Activated CD4-positive, CD25-positive, alpha-beta regulatory T cell treated with anti-CD3 and anti-CD28 coated beads, Interleukin-2, amount 50 U/mL, for 16 hours (primary cell): ENCODE results near the gene MARCHF7.
"Not testable (repeated sequence)": the region's sequence is repeated elsewhere in the genome, so short reads cannot be mapped to it uniquely, and the experiment has no call there.

Experiments
- DNase-seq: peaks from one replicate; pipeline ENCODE4 v3.0.0-alpha.2; 2020; ENCODE audit warnings: low read depth, low spot score

MARCHF7 gene

DNA sequence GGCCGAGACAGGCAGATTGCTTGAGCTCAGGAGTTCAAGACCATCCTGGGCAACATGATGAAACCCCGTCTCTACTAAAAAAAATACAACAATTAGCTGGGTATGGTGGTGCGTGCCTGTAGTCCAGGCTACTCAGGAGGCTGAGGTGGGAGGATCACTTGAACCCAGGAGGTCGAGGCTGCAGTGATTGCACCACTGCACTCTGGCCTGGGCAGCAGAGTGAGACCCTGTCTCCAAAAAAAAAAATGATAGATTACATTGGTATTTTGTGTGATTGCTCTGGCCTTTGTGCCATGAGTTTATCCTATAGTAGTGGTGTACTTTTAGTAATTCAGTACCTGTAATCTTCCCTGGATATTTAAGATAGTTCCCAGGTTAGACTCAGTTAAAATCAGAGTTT is 4.1 kb downstream of the MARCHF7 start:
- DNase-seq: not testable (repeated sequence)

GRCh38 chr2:159716857-159717256 is 4.6 kb downstream of the MARCHF7 start:
- no peak for DNase-seq

GRCh38 chr2:159720676-159721075 is 8.4 kb downstream of the MARCHF7 start:
- DNase-seq: no peak

DNA sequence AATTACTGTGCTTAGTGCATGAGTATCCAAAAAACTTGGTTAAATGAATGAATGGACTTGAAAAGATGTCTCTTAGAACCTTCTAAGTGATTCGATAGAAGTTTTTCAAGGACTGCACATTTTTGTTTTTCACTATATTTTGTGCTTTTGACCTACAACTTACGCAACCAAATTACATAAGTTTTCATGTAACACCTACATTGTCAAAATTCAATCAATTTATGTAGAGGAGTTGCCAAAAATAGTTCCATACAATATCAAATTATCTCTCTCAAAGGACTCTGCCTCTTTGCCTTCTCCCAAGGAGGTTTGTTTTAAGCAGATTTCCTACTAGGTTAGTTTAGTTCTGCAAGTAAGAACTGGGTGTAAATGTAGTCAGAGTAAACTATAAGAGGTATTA is 10.3 kb downstream of the MARCHF7 start:
- DNase-seq: no peak

GRCh38 chr2:159724795-159725572 is 12.7 kb downstream of the MARCHF7 start:
- not testable (repeated sequence) for DNase-seq

- DNase-seq: no peak
Observed at GRCh38 chr2:159725713-159726112, 13.4 kb downstream of the MARCHF7 start.

DNA sequence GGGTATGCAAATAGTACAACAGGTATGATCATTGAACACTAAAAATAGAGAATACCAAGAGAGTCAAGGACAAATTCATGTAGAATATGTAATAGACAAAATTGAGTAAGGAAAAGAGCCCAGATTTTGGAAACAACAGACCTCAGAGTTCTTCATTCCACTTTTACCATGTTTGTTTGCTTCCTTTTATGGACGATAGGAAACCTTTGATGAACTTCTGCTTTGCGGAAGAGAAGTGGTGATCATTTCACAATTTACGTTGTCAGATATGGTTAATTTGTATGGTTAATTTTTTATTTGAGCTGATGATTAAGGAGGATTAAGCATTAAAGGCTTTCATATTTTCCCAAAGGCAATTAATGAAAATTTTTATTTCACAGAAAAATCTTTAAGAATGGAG is 16.3 kb downstream of the MARCHF7 start:
- no peak for DNase-seq

- DNase-seq: no peak
Observed at GRCh38 chr2:159735648-159736047, 23.3 kb downstream of the MARCHF7 start.

GRCh38 chr2:159736048-159736447 is 23.7 kb downstream of the MARCHF7 start:
- no peak for DNase-seq

- no peak for DNase-seq
Observed at GRCh38 chr2:159737292-159737916, 25.1 kb downstream of the MARCHF7 start.

- DNase-seq: no peak
Observed at GRCh38 chr2:159737917-159738296, 25.6 kb downstream of the MARCHF7 start.

- DNase-seq: no peak
Observed at GRCh38 chr2:159738509-159739390, 26.4 kb downstream of the MARCHF7 start.

DNA sequence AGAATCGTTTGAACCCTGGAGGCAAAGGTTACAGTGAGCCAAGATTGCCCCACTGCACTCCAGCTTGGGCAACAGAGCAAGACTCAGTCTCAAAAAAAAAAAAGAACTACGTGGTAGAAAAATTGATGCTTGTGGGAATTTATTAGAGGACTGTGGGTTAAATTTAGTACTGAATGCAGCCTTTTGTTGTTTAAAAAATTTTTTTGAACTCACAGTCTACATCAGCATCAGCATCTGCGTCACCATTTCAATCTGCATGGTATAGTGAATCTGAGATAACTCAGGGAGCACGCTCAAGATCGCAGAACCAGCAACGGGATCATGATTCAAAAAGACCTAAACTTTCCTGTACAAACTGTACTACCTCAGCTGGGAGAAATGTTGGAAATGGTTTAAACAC is 30.5 kb downstream of the MARCHF7 start:
- no peak for DNase-seq

DNA sequence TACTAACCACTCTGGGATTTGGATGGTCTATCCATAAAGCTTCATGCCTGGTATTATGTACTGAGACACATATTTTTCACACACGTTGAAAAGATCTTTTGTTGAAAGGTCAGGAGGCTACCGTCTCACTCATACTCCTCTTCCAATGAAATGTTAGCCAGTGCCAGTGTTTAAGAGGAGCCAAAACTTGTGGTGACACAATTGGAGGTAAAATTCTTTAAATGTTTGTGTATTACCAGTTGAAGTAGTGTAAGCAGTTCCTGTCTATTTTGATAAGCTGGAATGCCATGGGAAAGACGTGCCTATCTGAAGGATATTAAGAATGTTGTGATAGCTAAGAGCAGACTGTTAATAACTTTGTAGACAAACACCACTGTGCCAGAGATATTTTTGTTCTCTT is 32.1 kb downstream of the MARCHF7 start:
- no peak for DNase-seq

- not testable (repeated sequence) for DNase-seq
Observed at GRCh38 chr2:159745237-159745636, 32.9 kb downstream of the MARCHF7 start.

DNA sequence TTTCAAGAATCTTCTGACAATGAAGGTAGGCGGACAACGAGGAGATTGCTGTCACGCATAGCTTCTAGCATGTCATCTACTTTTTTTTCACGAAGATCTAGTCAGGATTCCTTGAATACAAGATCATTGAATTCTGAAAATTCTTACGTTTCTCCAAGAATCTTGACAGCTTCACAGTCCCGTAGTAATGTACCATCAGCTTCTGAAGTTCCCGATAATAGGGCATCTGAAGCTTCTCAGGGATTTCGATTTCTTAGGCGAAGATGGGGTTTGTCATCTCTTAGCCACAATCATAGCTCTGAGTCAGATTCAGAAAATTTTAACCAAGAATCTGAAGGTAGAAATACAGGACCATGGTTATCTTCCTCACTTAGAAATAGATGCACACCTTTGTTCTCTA is 35.8 kb downstream of the MARCHF7 start:
- DNase-seq: no peak

GRCh38 chr2:159750873-159751272 is 38.6 kb downstream of the MARCHF7 start:
- no peak for DNase-seq

GRCh38 chr2:159753797-159754196 is 41.5 kb downstream of the MARCHF7 start:
- no peak for DNase-seq

DNA sequence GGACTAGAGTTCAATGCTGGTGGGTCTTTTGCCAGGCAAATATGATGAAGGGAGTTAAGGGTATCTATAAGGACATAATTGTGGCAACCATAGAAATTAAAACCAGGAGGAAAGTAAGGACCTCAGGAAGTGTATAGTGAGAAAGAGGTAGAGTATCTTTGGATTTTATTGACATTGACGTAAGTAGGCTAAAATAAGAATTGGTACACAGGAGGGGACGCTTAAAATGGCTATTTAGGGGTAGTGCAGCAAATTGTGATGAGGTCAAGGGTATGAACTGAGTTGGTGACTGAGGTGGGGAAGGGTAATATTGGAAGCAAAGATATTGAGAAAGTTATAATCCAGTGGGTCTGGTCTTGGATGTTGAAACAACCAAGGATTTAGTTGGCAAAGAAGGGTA is 42.7 kb downstream of the MARCHF7 start:
- DNase-seq: no peak

- no peak for DNase-seq
Observed at GRCh38 chr2:159755788-159756187, 43.5 kb downstream of the MARCHF7 start.

GRCh38 chr2:159758239-159758638 is 45.9 kb downstream of the MARCHF7 start:
- no peak for DNase-seq

DNA sequence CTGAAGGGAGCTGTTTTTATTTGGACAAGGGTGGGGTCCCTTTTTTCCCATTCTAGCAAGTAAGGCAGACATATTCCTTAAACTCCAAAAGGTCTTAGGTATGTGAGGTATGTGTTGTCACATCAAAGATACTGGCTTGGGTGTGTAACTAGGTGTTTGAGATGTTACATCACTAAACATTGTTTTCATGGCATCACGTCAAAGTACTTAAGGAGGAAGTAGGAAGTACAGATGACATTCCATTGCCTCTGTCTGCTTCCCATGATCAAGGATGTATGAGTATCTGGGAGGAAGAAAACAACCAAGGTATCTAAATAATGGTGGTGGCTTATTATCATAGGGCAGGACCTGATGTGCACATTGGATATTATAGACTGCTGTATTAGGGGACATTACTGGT is 46.4 kb downstream of the MARCHF7 start:
- no peak for DNase-seq
